Heart right ventricle (tissue), 16 donors: ENCODE data around the gene SHROOM4. TPM values are rescaled to one million over a fixed set of nuclear protein-coding genes. Genes with fewer than 3 reads are reported as not detected.
A peak's percentile ranks its signal among the peaks of the same experiment; 100 is the strongest.

Experiments
- ATAC-seq, 8 donors: fragments of 200-7000 bp; cut with Tn5 transposase; one replicate each; pipeline ENCODE4 v1.9.1; 2020; ENCODE audit warnings: mild to moderate bottlenecking in 8 of 8, moderate library complexity in 8 of 8, moderate number of reproducible peaks in 1 of 8
- DNase-seq, 2 donors: peaks; one replicate each; pipeline ENCODE4 v3.0.0-alpha.2; 2020
- H3K27ac ChIP-seq, 10 donors: fragments of 200-600 bp; sonication (generic) in 2 of 10; one replicate each; pipeline versions ENCODE4 v1.5.0 to v1.8.0; 2020 to 2022; ENCODE audit warnings: mild to moderate bottlenecking in 3 of 10
- H3K27me3 ChIP-seq, 7 donors: fragments of 200-600 bp; one replicate each; pipeline ENCODE4 v1.8.0; 2021 to 2022; ENCODE audit warnings: mild to moderate bottlenecking in 2 of 7
- H3K36me3 ChIP-seq, 9 donors: fragments of 200-600 bp; sonication (generic) in 1 of 9; one replicate each; pipeline versions ENCODE4 v1.5.0 to v1.8.0; 2020 to 2022; ENCODE audit warnings: mild to moderate bottlenecking in 2 of 9
- H3K4me1 ChIP-seq, 9 donors: fragments of 200-600 bp; sonication (generic) in 1 of 9; one replicate each; pipeline versions ENCODE4 v1.5.0 to v1.8.0; 2020 to 2022; ENCODE audit warnings: mild to moderate bottlenecking in 4 of 9
- H3K4me3 ChIP-seq, 10 donors: fragments of 200-600 bp; sonication (generic) in 2 of 10; one replicate each; pipeline versions ENCODE4 v1.5.0 to v1.8.0; 2020 to 2022; ENCODE audit warnings: mild to moderate bottlenecking in 7 of 10, moderate library complexity in 2 of 10
- H3K9me3 ChIP-seq, 11 donors: fragments of 200-600 bp in 10 of 11; sonication (generic) in 2 of 11; one replicate each; pipeline versions ENCODE4 v1.5.0 to v1.8.0; 2013 to 2022; ENCODE audit warnings: mild to moderate bottlenecking in 2 of 11, control low read depth in 1 of 11, moderate library complexity in 1 of 11
- WGBS, 2 donors: extraction: QIAGEN DNeasy Blood & Tissue Kit; methylation state at CpG; one replicate each; pipeline ENCODE4 v1.1.7; 2013; ENCODE audit warnings: inconsistent platforms in 1 of 2; 5-methylcytosine and 5-hydroxymethylcytosine counted together
- intact Hi-C, 10 donors: fragments of 100-400 bp; cut with DNase I; formaldehyde crosslinking; loops; one replicate each; pipeline versions ENCODE4 v1.11.1 to v1.14.2; 2022
- polyA plus RNA-seq, 2 donors: library from polyadenylated mRNA; stranded (reverse); fragments of 200-250 nt; gene quantifications; one replicate each; pipeline ENCODE4 v1.2.3, GENCODE V29; 2013
- total RNA-seq, 10 donors: library from RNA; stranded (reverse); fragmentation: NEBNext Ultra II Directional in 3 of 10; extraction: Animal tissue kit (Norgen Biotek cat#: 25700) in 3 of 10; gene quantifications; one replicate each; pipeline versions ENCODE4 v1.2.1 to v1.2.4, GENCODE V29; 2021 to 2023
- TF ChIP-seq, protein P1 (sequence below), 9 donors: fragments of 200-600 bp; sonication (generic) in 2 of 9; IDR thresholded peaks; one replicate each; pipeline versions ENCODE4 v1.5.0 to v1.8.0; 2021 to 2022; ENCODE audit warnings: antibody characterized with exemption in 9 of 9, mild to moderate bottlenecking in 5 of 9, moderate library complexity in 1 of 9
- donor health status: Arrhythmogenic right ventricular cardiomyopathy.
- donor health status: ischemic (EF 13 %, LVEDD 7.1; RV severe dilation, severe dysfunction).
- donor health status: healthy with polysubstance abuse.
- donor health status: DM: no; HTN: yes; CAD: no.
- donor health status: DM: no; HTN: no; CAD: no.
- donor health status: ischemic (EF 25% LVEDD 6.9; RV normal size, moderate dysfunction).
- donor health status: ischemic (EF 25% LVEDD 5.7; RV mildly dilated, moderate dysfunction).
- donor health status: healthy.
- donor health status: DM: yes; HTN: yes; CAD: no.
- donor health status: Ischemic cardiomyopathy.
- donor health status: ischemic (EF 35%, LVEDD 5.7; RV mildly dilated, moderate dysfunction).
- donor health status: nonischemic (EF 11% LVEDD 7.7; RV severe dilation, severe dysfunction).
- donor health status: DM: yes; HTN: yes; CAD: no.
- donor health status: PGD.
- donor health status: ischemic (EF 29% LVEDD 5.4; RV normal size, mild dysfunction).
- donor health status: nonischemic (EF 23%, LVEDD 6.1; RV moderate dilation, normal function).

The SHROOM4 gene
- total and polyA plus RNA-seq, 12 donors = 3.6 to 17.9 (median 11.0) TPM

DNA sequence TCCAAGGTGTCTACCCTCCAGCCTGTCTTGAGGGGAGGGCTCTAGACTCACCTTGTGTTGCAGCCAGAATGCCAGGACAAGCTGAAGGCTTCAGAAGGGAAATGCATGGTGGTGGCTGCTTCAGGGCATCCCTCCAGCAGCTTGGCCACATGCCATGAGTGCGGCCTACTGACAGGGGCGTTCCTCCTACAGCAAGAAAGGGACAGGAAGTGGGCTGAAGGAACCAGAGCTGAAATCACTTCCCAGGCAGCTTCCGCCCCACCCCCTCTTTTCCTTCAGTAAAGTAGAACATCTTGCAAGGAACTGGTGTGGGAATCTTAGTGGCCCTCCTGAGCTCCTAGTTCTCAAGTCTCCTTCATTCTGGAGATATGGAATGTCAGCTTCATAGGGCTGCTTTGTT, 175.9 kb downstream of the SHROOM4 start:
- DNase-seq (peak; percentile 48 to 67), ATAC-seq (peak; percentile 31 to 83 (median 74))
- TF ChIP-seq, protein P1, sequence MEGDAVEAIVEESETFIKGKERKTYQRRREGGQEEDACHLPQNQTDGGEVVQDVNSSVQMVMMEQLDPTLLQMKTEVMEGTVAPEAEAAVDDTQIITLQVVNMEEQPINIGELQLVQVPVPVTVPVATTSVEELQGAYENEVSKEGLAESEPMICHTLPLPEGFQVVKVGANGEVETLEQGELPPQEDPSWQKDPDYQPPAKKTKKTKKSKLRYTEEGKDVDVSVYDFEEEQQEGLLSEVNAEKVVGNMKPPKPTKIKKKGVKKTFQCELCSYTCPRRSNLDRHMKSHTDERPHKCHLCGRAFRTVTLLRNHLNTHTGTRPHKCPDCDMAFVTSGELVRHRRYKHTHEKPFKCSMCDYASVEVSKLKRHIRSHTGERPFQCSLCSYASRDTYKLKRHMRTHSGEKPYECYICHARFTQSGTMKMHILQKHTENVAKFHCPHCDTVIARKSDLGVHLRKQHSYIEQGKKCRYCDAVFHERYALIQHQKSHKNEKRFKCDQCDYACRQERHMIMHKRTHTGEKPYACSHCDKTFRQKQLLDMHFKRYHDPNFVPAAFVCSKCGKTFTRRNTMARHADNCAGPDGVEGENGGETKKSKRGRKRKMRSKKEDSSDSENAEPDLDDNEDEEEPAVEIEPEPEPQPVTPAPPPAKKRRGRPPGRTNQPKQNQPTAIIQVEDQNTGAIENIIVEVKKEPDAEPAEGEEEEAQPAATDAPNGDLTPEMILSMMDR (IDR thresholded peaks at IDR 0.05) = no peak
- peak overlapping the region in 3 of 10 donors; percentile 20 to 56 (median 48) for H3K4me3 ChIP-seq
- H3K4me1 ChIP-seq = peaks cover 0 to 20% (median 4%) of the 10 kb centered on the region in 9 donors
- WGBS, 2 donors = 44 to 55% methylated on average over 3 of the region's 3 CpGs
- no peaks in the 10 kb centered on the region for H3K9me3 ChIP-seq
- H3K27ac ChIP-seq = peak overlapping the region in 8 of 10 donors; percentile 10 to 80 (median 51)
- intact Hi-C loops = loop anchor here in 1 of 10 donors (5.0 kb wide), 1 partner anchor 46 kb away; no protein-coding TSS in a partner anchor
- H3K36me3 ChIP-seq = peaks cover 0 to 21% (median 0%) of the 10 kb centered on the region in 9 donors
- H3K27me3 ChIP-seq = no peaks in the 10 kb centered on the region

DNA sequence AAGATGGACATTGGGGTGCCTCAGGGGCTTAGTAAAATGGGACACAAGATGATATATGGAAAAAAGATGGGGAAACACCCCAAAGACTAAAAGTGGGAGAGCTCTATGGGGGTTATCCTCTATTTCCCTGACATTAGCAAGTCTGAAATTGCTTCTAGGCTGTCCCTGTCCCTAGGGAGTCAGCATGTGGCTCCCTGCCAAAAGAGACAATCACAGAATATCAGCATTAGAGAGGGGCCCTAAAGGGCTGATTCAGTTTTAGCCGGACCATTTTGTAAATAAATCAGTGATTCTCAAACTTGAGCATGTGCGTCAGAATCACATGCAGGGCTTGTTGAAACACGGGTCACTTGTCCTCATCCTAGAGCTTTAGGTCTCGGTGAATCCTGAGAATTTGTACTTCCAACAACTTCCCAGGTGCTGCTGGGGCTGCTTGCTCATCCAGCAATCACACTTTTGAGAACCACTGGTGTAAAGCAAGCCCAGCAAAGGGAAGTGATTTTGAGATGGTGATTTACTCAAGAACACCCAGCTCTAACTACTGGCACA, 178.1 kb downstream of the SHROOM4 start:
- no peak for ATAC-seq
- Histone ChIP-seq H3K27ac (peak overlapping the region in 2 of 10 donors; percentile 29 to 53), H3K4me3 (no peak overlapping the region), H3K27me3 (no peaks in the 10 kb centered on the region), H3K36me3 (peaks cover 0 to 29% (median 0%) of the 10 kb centered on the region in 9 donors), H3K9me3 (no peaks in the 10 kb centered on the region), H3K4me1 (peaks cover 0 to 20% (median 4%) of the 10 kb centered on the region in 9 donors)
- TF ChIP-seq, protein P1 (IDR thresholded peaks at IDR 0.05) = no peak
- DNase-seq = peak in 1 of 2 donors; percentile 21
- WGBS, 2 donors = 54 to 55% methylated on average over 4 of the region's 4 CpGs
- intact Hi-C loops = loop anchor here in 1 of 10 donors (5.0 kb wide), 1 partner anchor 44 kb away; no protein-coding TSS in a partner anchor

DNA sequence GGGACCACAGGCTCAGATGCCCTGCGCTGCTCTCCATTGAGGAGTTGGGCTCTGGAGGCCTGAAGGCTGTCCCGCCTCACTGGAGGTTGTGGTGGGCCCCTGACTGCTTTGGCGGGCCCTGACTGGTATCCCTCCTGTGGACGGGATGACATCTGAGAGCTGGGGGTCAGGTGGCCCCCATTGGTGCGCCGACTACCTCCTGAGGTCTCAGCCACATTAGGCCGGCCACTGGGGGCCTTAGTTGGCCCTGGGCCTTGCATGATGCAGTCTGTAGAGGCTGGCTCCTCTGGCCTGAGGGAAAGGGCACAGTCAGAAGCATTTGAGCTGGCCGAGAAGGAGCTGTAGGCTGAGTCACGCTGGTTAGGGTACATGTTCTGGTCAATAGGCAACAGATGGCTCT, 178.8 kb downstream of the SHROOM4 start:
- H3K36me3 ChIP-seq = peaks cover 0 to 29% (median 0%) of the 10 kb centered on the region in 9 donors
- no peaks in the 10 kb centered on the region for H3K27me3 ChIP-seq
- peak in 1 of 8 donors; percentile 26 for ATAC-seq
- no peak overlapping the region for H3K27ac ChIP-seq
- no peak overlapping the region for H3K4me3 ChIP-seq
- DNase-seq = no peak
- 97 to 99% methylated on average over 8 to 9 of the region's 9 CpGs for WGBS, 2 donors
- TF ChIP-seq, protein P1 (IDR thresholded peaks at IDR 0.05) = no peak
- peaks cover 0 to 20% (median 4%) of the 10 kb centered on the region in 9 donors for H3K4me1 ChIP-seq
- intact Hi-C loops = loop anchor here in 1 of 10 donors (5.0 kb wide), 1 partner anchor 43 kb away; no protein-coding TSS in a partner anchor
- H3K9me3 ChIP-seq = no peaks in the 10 kb centered on the region

DNA sequence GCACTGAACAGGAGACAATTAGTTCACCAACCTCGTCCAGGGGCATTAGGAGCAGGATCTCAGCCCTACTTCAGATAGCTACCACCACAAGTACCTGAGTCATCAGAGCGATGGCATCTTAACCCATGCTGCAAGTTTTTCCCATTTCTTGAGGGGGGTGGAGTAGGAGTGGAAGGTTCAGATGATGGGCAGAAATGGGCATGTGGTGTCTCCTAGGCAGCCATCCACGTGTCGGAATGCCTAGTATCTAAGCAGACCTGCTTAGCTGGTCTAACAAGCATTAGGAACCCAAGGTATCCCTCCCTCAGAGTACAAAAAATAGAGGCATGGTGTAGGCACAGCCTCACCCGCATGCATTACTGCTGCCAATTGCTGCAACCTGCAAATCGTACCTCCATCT, 184.2 kb downstream of the SHROOM4 start:
- H3K4me3 ChIP-seq = no peak overlapping the region
- intact Hi-C loops = no loop called here
- peaks cover 0 to 34% (median 8%) of the 10 kb centered on the region in 9 donors for H3K4me1 ChIP-seq
- DNase-seq = no peak
- TF ChIP-seq, protein P1 (IDR thresholded peaks at IDR 0.05) = no peak
- H3K36me3 ChIP-seq = peaks cover 0 to 39% (median 0%) of the 10 kb centered on the region in 9 donors
- no peaks in the 10 kb centered on the region for H3K9me3 ChIP-seq
- H3K27me3 ChIP-seq = peaks cover 0 to 4% (median 0%) of the 10 kb centered on the region in 7 donors
- no peak for ATAC-seq
- H3K27ac ChIP-seq = no peak overlapping the region
- 85% methylated on average over 6 of the region's 6 CpGs for WGBS, 2 donors
